MM.1S (cell line): ENCODE data around the gene NRXN3.

ENCODE experiments used
- DNase-seq: peaks from one replicate; pipeline ENCODE4 v3.0.0-alpha.2; 2015
- H2AFZ ChIP-seq: fragments of 300-600 bp; sonication (generic); 2 replicates; pipeline ENCODE4 v1.6.0; 2016; ENCODE audit warnings: antibody characterized with exemption, low read length
- H3F3A ChIP-seq: fragments of 300-600 bp; sonication (generic); 2 replicates; pipeline ENCODE4 v1.6.1; 2016; ENCODE audit warnings: mild to moderate bottlenecking, antibody characterized with exemption, low read length, moderate library complexity, mixed read lengths; ENCODE audit not compliant: insufficient read depth
- H3K27ac ChIP-seq: fragments of 300-600 bp; sonication (generic); 2 replicates; pipeline ENCODE4 v1.5.1; 2016; ENCODE audit warnings: mild to moderate bottlenecking, low read length
- H3K27me3 ChIP-seq: fragments of 300-600 bp; sonication (generic); replicated peaks from 2 replicates; pipeline ENCODE4 v1.6.0; 2016; ENCODE audit warnings: low read length; ENCODE audit not compliant: insufficient read depth
- H3K36me3 ChIP-seq: fragments of 300-600 bp; sonication (generic); replicated peaks from 2 replicates; pipeline ENCODE4 v1.6.1; 2016; ENCODE audit warnings: mild to moderate bottlenecking, low read length, mixed read lengths; ENCODE audit not compliant: insufficient read depth
- H3K4me1 ChIP-seq: fragments of 300-600 bp; sonication (generic); 2 replicates; pipeline ENCODE4 v1.6.1; 2016; ENCODE audit warnings: low read length, mixed read lengths
- H3K4me2 ChIP-seq: fragments of 300-600 bp; sonication (generic); 2 replicates; pipeline ENCODE4 v1.6.0; 2016; ENCODE audit warnings: low read depth, low read length
- H3K4me3 ChIP-seq: fragments of 300-600 bp; sonication (generic); 2 replicates; pipeline ENCODE4 v1.5.1; 2016; ENCODE audit warnings: low read length, mixed read lengths
- H3K79me2 ChIP-seq: fragments of 300-600 bp; sonication (generic); 2 replicates; pipeline ENCODE4 v1.6.1; 2016; ENCODE audit warnings: mixed run types, low read length, mixed read lengths
- H3K9ac ChIP-seq: fragments of 300-600 bp; sonication (generic); 2 replicates; pipeline ENCODE4 v1.6.1; 2016; ENCODE audit warnings: low read length, mixed read lengths
- H3K9me2 ChIP-seq: fragments of 300-600 bp; sonication (generic); replicated peaks from 2 replicates; pipeline ENCODE4 v1.6.1; 2016; ENCODE audit warnings: mild to moderate bottlenecking, low read length, mixed read lengths; ENCODE audit not compliant: insufficient read depth
- H3K9me3 ChIP-seq: fragments of 300-600 bp; sonication (generic); replicated peaks from 2 replicates; pipeline ENCODE4 v1.6.1; 2016; ENCODE audit warnings: mild to moderate bottlenecking, low read length, mixed read lengths; ENCODE audit not compliant: insufficient read depth
- H4K20me1 ChIP-seq: fragments of 300-600 bp; sonication (generic); 2 replicates; pipeline ENCODE4 v1.6.1; 2016; ENCODE audit warnings: mild to moderate bottlenecking, low read length, moderate library complexity, mixed read lengths; ENCODE audit not compliant: insufficient read depth
- EZH2 ChIP-seq: fragments of 300-600 bp; sonication (generic); optimal IDR thresholded peaks from 2 replicates; pipeline ENCODE3; 2017; ENCODE audit warnings: low read depth, mild to moderate bottlenecking, antibody characterized with exemption, low read length, mixed read lengths
- EZH2phosphoT487 ChIP-seq: fragments of 300-600 bp; sonication (generic); IDR thresholded peaks from 2 replicates; pipeline ENCODE4 v1.6.1; 2018; ENCODE audit warnings: antibody characterized with exemption, low read length
- TF ChIP-seq, protein P1 (sequence below): fragments of 300-600 bp; sonication (generic); IDR thresholded peaks from 2 replicates; pipeline ENCODE4 v1.5.1; 2016; ENCODE audit warnings: antibody characterized with exemption, low read length, mixed read lengths

The NRXN3 gene

GRCh38 chr14:79408696-79409095 is 1238.5 kb downstream of the NRXN3 start:
- no peak for DNase-seq
- Histone ChIP-seq H4K20me1 (no peaks in the 10 kb centered on the region), H3K79me2 (no peaks in the 10 kb centered on the region), H3K4me2 (no peak overlapping the region), H3K27me3 (no peaks in the 10 kb centered on the region), H3K27ac (no peak overlapping the region), H2AFZ (no peak overlapping the region), H3K9me2 (no peaks in the 10 kb centered on the region), H3K4me1 (no peaks in the 10 kb centered on the region), H3K4me3 (no peak overlapping the region), H3K9ac (no peak overlapping the region), H3K36me3 (no peaks in the 10 kb centered on the region), H3K9me3 (no peaks in the 10 kb centered on the region), H3F3A (no peaks in the 10 kb centered on the region)
- no peak for TF ChIP-seq EZH2

DNA sequence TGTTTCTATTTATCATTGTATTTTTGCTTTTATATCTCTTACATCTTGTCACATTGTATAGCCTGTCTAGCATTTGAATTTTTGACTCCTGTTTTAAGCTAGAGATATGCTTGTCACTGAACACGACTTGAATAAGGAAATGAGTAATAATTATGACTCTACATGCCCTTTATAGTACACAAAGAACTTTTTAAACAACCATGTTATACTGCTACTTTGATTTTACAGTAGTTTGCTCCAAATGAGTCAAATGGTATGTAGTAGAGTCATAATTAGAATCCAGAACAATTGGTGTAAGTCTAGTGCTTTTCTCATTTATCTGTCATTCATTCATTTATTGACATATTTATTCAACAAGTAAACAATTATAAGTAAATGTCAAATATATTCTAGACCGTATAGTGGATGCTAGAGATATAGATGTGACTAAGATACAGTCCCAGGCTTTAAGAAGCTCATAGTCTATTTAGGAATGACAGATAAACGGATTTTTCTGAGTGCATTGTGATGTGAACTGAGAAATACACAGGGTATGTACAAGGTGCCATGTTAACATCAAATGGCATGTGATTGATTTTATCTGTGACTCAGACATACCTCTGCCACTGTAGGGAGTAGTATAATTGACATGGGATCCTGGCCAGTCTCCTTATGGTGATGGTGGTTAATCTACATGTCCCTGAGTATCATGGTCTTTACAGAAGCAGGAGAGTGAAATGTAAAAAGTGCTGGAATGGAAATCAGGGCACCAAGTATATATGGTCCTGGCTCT is 1241.4 kb downstream of the NRXN3 start:
- Histone ChIP-seq H3K27me3 (no peaks in the 10 kb centered on the region), H3K4me2 (no peak overlapping the region)

GRCh38 chr14:79412822-79413221 is 1242.6 kb downstream of the NRXN3 start:
- no peak for DNase-seq
- H3K4me1 ChIP-seq, result no peaks in the 10 kb centered on the region

More for the DNA sequence above, 1241.4 kb downstream of the NRXN3 start:
- TF ChIP-seq EZH2phosphoT487, result no peak
- TF ChIP-seq EZH2, result no peak
- TF ChIP-seq, protein P1, sequence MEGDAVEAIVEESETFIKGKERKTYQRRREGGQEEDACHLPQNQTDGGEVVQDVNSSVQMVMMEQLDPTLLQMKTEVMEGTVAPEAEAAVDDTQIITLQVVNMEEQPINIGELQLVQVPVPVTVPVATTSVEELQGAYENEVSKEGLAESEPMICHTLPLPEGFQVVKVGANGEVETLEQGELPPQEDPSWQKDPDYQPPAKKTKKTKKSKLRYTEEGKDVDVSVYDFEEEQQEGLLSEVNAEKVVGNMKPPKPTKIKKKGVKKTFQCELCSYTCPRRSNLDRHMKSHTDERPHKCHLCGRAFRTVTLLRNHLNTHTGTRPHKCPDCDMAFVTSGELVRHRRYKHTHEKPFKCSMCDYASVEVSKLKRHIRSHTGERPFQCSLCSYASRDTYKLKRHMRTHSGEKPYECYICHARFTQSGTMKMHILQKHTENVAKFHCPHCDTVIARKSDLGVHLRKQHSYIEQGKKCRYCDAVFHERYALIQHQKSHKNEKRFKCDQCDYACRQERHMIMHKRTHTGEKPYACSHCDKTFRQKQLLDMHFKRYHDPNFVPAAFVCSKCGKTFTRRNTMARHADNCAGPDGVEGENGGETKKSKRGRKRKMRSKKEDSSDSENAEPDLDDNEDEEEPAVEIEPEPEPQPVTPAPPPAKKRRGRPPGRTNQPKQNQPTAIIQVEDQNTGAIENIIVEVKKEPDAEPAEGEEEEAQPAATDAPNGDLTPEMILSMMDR, result no peak
- H4K20me1 ChIP-seq, result no peaks in the 10 kb centered on the region
- no peaks in the 10 kb centered on the region for H3K36me3 ChIP-seq
- no peaks in the 10 kb centered on the region for H3K4me1 ChIP-seq
- H3K4me3 ChIP-seq, result no peak overlapping the region
- H3K79me2 ChIP-seq, result no peaks in the 10 kb centered on the region
- no peaks in the 10 kb centered on the region for H3K9me2 ChIP-seq
- no peaks in the 10 kb centered on the region for H3F3A ChIP-seq
- H3K9me3 ChIP-seq, result no peaks in the 10 kb centered on the region
- H3K9ac ChIP-seq, result no peak overlapping the region
- H2AFZ ChIP-seq, result no peak overlapping the region
- no peak overlapping the region for H3K27ac ChIP-seq
- DNase-seq, result no peak

More at GRCh38 chr14:79412822-79413221, 1242.6 kb downstream of the NRXN3 start:
- TF ChIP-seq EZH2 (no peak), EZH2phosphoT487 (no peak)
- TF ChIP-seq, protein P1, result no peak
- Histone ChIP-seq H3K36me3 (no peaks in the 10 kb centered on the region), H3K4me3 (no peak overlapping the region), H3K9me2 (no peaks in the 10 kb centered on the region), H4K20me1 (no peaks in the 10 kb centered on the region), H3F3A (no peaks in the 10 kb centered on the region), H3K79me2 (no peaks in the 10 kb centered on the region), H3K27me3 (no peaks in the 10 kb centered on the region), H3K9me3 (no peaks in the 10 kb centered on the region), H2AFZ (no peak overlapping the region), H3K9ac (no peak overlapping the region), H3K4me2 (no peak overlapping the region), H3K27ac (no peak overlapping the region)
